GM21447 (cell line): ENCODE results near the gene DPF3.

Experiments
- ATAC-seq: cut with Tn5 transposase; IDR thresholded peaks from one replicate; pipeline ENCODE4 v1.9.1; 2021; ENCODE audit not compliant: unreplicated experiment

The DPF3 gene

DNA sequence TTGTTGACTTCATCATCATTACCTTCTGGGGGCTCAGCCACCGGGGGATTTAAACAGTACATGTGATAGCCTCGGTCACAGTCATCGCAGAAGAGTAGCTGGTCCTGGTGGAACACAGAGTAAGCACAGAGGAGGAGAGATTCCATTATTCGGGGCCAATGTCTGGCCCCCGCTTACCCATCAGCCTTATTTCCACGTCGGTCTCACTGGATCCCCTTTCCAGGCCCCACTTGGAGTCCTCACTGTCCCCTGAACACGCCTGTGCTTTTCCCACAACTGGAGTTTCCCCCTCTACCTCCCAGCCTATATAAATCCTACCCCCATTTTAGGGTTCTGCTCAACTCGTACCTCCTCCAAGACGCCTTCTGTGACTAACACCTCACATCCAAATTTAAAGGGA lies 274.0 kb downstream of the DPF3 start:
- ATAC-seq = no peak

DNA sequence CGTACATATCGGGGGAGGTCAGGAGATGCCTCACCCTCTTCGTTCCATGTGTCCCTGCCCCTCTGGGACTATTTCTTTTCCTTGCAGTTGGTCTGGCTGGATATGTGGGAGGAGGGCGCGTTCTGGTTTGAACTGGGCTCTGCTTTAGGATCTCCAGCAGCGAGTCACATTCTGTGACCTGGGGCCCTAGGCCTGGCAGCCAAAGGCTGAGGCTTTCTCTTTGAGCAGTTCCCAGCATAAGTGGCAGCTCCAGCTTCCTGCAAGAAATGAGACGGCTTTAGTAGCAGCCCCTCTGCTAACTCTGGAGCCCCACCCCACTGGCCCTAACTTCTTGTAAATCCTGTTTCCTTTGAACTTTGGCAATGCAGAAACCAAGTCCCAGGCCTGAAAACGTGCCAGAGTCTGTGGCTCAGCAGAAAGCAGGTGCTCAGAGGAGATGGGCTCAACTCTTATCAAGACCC lies 274.8 kb downstream of the DPF3 start:
- ATAC-seq = no peak

DNA sequence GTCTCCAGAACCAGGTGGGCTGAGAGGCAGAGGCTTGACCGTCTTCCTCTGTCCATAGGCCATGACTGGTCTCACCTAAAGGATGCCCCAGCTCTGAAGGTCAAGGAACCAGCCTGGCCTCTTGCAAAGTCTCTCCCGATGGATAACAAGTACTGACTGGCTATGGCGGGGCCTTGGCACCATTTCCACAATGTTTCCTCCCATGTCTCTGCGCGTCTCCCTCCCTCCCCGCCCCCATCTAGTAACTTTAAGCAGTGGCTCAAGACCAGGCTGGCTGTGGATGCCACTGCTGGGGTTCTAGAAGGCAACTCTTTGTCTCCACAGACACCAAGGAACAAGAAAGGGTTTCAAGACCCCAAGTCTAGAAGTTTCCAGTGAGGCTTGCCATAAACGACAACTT lies 275.5 kb downstream of the DPF3 start:
- no peak for ATAC-seq

DNA sequence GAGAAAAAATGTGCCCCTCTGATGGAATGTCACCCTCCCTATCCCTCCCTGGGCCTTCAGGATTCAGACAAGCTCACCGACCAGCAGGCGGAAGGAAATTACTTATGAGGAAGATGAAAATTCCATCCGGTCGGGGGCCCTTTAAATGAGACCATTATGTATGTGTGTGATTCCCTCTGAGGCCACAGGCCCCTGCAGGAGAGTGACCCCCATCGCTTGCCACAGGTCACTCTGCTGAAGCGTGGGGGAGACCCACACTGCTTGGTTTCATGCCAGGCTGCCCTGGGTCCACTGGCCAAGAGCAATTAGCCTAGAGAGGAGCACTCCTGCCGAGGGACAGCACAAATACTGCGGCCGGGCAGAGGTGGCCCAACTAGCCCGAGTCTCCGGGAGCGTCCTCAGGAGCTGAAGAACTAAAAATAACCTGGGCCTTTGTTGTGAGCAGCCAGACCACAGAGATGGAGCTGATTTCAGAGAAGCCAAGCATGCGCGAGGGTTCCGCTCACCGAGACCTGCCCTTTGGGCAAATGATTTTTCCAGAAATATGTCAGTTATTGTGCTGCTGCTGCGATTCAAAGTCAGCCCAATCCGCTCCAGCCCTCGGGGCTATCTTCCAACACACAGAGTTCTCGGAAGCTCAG lies 276.4 kb downstream of the DPF3 start:
- no peak for ATAC-seq

DNA sequence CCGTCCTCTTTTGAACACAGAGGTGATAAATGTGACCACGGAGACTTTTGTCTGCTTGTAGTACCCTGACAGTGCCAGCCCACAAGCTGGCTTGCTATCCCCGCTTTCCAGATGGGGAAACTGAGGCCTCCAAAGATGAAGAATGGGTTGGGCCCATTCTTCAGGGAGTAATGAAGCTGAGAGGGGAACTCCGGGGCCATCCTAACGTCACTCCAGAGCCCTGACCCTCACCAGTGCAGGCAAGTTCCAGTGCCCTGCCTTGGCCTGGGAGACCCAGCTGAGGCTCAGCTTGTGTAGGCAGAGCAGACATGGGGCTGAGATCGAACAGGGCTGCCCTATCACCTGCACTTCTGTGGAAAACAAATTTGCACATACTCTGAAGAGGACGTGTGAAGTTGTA lies 277.1 kb downstream of the DPF3 start:
- ATAC-seq = no peak

DNA sequence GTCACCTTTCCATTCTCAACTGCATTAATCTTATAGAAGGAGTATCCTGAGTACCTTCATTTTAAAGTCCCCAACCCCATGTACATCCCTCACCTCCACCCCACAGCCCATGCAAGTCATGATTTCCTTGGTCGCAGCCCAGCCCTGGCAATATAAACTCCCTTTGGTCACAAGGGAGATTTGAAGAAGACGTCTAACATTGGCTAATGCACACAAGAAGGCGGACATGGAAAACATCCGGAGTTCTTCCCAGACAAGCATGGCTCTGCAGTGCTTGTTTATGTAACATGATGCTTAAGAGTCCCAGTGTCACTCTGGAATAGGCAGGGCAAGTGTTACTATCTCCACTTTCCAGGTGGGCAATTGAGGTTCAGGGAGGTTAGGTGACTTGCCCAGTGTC lies 277.6 kb downstream of the DPF3 start:
- ATAC-seq = no peak

DNA sequence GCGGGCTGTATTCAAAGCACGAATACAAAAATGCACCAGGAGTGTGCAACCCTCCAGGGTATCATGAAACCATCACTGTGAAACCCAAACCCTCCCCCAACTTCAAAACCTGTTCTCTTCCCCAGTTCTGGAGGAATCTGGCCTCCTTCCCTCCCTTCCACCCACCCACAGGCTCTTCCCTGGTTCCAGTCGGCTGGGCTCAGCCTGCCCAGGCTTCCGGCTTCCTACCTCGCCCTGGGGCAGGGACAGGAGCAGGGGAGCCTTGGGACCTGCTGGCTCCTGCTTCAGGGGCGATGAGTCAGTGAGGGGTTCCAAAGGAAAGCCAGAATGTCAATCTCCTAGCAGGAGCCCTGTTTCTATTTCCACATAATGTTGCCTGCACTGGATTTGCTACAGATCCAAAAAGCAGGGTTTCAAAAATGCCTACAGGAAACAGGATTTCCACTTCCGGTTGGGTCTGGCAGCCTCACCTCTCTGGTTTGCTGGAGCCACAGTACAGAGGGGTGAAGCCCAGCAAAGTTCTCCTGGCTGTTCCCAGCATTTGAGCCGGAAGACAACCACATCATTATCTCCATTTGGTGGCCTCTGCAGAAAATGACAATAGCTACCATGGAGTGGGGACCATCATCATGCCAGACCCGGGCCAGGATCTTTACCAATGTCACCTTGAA lies 278.3 kb downstream of the DPF3 start:
- ATAC-seq = no peak

DNA sequence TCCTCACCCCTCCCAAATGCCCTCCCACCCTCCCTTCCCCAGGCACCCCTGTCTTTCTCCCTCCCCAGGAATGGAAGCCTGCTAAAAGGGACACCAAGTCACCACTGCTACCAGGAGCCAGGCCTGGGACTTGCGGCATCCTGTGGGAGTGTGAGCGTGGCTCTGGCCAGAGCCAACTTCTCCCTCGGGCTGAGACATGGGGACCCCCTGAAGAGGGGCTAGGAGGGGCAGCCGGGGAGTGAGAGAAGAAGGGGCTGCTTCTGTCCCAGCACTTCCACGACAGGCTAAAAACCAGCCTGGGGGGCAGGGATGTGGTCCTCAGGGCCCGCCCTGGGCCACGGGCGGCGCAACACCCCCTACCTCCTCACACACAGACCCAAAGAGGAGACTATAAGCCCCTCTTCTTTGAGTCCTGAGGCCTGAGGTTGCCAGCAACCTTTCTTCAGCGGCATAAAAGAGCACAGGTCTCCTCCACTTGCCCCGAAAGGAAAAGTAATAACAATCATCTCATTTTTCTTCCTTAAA lies 278.9 kb downstream of the DPF3 start:
- ATAC-seq = no peak

DNA sequence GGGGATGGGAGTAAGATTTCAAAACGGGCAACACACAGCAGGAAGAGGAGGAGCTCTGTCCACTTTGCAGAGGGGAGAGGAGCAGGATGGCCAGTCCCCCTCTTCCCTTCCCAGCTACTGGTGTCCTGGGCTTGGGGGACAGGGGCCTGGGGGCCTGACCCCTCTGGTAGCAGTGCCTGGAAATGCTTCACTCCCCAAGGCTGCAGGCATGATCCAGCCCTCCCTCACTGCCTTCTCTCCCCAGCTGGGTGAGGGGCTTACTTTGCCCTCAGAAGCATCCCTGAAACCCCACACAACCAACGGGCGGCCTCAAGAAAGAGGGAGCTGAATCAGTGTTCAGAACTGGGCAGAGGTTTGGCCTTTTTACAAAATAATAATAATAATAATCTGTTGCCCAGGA lies 279.5 kb downstream of the DPF3 start:
- no peak for ATAC-seq

DNA sequence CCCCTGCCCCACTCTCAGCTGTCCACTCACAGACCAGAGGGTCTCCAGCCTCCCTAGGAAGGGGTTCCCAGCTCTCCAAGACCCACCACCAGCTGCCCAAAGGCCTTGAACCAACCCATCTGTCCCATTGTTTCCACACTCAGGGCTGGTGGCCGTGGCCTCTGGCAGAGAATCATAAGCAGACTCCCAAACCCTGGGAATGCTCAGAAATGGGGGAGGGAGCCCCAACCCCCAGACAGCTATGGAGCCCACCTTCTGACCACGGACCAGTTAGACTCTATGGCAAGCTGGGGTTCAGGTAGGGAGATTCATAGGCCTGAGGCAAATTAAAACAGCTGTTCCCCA lies 280.0 kb downstream of the DPF3 start:
- ATAC-seq = no peak

DNA sequence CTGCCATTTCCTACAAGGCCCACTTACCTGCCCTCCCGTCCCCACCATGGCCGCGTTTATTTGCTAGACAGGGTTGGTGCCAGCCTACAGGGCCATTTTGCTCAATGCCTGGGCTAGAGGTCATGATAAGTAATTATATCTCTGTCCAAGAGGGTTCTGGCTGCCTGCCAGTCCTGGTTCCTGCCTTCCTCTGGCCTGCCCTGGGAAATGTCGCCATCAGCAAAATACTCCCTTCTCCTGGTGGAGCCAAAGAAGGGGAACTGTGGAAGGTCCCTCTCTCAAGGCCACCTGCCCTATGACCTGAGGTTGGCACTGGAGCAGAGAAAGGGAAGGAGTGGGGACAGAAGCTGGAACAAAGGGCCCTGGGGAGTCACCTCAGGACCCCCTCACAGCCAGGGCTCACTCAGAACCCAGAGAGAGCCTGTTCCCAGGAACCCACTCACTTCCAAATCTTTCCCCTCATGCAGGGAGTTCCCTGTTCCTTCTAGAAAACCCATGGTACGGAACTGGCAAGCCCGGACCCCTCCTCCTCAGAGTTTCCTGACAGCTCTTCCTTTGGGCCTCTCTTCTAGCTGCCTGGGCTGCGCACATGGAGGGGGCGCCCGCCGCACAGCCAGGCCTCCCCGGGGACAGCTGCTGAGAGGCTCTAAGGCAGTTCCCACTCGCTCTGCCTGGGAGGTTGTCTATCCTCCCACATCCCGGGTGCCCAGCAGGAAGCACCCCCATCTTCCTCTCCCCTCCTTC lies 280.5 kb downstream of the DPF3 start:
- ATAC-seq = no peak

DNA sequence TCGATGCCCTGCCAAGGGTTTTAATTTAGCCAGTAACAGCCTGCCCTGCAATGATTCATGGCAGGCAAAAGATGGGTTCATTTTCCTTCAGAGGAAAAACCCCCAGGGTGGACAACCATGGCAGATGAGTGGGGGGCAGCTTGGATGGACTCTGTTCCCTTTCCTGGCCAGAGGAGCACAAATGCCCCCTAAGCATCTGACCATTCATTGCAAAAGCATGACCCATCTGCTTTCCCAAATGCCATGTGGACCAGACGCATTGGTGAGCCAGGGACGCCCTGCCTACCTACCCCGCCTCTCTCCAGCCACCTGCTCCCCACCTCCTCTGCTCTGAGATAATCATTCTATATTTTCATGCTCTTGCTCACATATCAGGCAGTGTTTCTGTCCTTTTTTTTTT lies 281.9 kb downstream of the DPF3 start:
- no peak for ATAC-seq

DNA sequence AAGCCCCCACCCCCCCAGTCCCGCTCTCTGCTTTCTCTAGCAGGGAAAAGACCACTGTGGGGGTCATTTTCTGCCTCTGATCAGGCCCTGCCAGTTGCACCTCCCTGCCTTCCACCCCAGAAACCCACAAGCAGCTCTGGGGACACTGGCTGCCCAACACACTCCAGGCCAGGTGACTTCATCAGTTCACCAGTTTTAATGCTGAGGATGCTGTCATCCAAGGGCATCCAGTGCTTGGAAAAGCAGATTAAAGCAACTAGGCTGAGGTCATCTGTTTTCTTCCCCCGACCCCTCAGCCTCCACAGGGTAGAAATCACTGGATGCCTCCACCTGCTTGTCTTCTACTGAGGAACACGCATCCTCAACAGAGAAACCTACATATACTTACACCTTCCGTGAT lies 282.4 kb downstream of the DPF3 start:
- no peak for ATAC-seq

DNA sequence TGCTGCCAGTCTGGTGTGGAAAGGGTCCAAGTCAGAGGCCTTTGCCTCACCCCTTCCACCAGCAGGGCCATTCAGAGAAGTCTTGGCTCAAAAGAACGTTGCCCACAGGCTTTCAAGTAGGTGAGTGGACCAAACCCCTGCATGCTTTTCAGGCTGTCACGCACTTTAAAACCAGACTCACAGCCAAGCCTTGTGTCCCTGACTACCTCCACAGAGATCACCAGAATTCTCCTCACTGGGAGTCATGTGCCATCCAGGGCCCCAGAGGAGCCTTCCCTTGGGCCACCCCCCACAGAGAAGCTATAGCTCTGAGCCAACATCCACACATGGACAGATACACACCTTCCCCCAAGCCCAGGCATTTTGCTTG lies 283.1 kb downstream of the DPF3 start:
- ATAC-seq = no peak

DNA sequence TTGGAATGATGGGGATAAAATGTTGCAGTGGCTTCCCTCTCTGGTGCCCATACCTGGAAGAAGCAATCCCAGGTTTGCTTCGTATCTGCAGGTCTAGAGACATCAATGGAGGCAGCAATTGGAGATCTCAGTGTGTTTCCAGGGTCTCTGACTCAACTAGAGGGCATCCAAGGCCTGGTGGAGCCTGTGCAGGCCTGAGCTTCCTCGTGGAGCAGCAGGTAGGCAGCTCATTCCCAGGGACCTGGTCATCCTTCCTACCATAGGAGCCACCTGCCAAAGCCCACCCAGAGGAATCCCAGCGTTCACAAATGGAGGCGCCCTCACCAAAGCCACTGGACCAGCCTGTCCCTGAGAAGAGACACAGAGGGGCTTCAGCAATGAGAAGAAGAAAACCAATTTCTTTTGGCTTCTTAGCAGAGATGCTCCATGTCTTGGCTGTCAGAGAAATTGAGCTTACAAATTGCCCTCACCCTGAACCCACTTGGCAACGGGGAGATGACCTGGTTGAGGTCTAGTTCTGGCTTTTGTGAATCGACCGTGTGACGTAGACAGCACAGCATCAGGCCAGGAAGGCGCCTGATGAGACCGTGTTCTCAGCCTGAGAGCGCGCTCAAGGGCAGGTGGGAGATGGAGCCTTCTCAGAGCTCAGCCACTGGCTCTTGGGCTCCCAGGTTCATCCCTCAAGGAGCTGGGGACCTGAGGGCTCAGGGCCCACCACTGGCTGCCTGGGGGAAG lies 283.6 kb downstream of the DPF3 start:
- ATAC-seq = no peak

DNA sequence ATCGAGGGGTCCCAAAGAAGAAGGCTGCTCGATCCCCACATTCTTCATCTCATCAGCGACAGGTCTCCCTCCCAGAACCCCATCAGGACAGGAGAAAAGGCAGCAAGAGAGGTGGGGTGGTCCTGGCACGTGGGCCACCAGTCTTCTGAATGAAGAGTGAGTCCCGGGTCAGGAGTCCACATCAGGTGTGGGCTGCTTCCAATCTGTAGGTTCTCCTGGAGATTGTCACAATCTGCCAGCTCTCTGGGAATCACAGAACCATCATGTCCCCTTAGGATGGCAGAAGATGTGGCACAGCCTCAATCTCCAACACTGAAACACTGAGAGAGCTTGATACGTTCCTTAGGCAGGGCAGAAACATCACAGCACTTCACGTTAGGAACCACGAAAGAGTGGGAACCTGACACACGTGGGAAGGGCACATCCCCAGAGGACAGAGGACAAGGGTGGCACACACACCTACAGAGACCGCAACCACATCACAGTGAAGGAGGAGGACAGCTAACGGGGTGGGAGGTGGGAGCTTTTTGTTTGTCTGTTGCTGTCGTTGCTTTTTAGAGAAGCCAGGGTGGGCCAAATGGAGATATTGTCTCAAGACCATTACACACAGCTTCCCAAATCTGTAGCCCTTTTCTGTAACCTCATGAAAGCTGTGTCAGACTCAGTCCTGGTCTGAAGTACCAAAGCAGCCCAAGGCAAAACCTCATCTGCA lies 284.5 kb downstream of the DPF3 start:
- no peak for ATAC-seq

DNA sequence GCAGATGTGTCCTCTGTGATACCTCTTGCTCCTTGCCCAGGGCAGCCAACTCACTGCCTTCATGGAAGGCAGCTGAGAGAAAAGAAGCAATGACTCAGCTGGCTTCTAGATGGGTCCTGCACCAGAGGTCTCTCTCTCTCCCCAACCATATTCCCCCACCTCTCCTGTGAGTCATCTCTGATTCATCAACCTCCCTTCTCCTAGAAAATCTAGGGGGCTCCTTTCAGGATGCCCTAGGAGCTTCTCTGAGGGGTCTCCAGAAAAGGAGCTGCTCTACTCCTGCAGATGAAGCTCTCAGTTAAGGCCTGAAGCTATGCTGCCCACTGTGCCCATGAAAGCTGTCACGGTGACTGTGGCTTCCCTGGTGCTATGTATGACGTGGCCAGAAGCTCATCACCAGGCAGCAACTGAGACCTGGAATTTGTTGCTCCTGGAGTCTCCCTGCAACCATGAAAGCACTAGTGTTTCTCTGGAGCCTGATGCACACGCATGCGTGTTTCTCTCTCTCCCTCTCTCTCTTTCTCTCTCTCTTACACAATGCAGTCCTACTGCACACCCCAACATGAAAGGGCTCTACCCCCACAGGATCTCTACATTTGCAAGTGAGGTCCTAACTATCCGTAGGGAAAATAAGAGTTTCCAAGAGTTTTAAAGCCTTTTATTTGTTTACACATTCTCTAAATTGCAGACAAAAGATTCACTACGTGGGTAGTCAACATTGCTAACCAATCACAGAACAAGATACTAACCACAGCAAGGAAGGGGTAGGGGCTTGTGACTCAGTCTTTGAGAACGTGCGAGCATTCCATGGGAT lies 285.3 kb downstream of the DPF3 start:
- ATAC-seq = no peak

DNA sequence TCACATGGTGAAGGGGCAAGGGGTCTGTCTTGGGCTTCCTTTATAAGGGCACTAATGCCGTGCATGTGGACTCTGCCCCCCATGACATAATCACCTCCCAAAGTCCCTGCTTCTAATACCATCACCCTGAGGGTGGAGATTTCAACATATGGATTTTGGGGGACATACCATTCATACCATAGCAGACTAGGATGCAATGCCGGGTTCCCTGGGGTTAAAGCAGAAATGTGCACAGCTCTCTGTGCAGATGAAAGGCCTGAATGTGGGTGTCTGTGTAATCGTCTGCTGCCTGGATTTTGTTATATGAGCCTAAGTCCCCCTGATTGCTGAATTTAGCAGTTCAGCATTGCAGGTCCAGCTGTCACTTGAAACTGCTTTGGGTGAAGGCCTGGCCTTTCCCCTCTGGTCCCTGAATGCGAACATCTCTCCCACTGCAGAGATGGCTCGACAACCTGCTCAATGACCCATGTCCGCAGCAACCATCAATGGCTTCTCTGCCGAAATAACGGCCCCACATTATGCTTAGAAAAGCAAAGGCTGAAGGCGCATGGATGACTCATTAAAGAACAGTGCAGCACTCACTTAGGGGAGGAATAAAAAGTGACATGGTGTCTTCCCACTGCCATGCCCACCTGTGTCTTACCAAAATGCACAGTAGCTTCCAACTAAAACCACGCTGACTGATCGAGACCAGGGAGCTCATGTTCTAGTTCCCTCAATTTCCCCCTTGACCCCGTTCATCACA lies 286.3 kb downstream of the DPF3 start:
- no peak for ATAC-seq

DNA sequence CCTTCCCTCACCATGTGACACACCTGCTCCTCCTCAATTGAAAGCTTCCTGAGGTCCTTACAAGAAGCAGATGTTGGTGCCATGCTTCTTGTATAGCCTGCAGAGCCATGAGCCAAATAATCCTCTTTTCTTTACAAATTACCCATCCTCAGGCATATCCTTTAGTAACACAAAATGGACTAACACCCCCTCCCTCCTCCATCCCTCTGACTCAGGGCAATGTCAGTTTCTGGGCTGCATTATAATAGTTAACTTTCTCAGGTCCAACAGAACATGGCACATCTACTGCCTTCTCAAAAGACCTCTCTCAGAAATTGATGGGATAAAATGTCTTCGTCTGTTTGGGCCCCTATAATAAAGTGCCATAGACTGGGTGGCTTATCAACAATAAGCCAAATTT lies 287.0 kb downstream of the DPF3 start:
- ATAC-seq = no peak

DNA sequence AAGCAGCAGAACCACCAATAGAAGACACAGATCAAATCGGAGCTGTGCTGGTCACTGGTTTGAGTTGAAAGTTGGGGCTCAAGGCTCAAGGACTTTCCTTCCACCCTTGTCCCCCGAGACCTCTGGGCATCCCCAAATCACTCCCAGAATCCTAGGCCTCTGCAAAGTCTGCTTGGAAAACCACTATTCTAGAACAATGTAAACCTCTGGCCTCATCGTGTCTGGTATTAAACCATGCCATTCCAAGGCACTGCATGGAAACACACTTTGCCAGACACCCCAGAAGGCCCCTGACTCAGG lies 288.0 kb downstream of the DPF3 start:
- ATAC-seq = no peak
